GM23338 (cell line): ENCODE measurements around the gene CLASP2.
"Not testable (repeated sequence)": the region's sequence is repeated elsewhere in the genome, so short reads cannot be mapped to it uniquely, and the experiment has no call there.

ENCODE experiments used
- CTCF ChIP-seq, 2 experiments: fragments of 200-600 bp in 1 of 2; sonication (generic) in 1 of 2; conservative IDR thresholded peaks; 2 replicates each; pipeline versions ENCODE4 v1.5.1 to v1.6.1; 2016 to 2017; ENCODE audit warnings: antibody characterized with exemption in 2 of 2, low read depth in 2 of 2, mild to moderate bottlenecking in 2 of 2, moderate library complexity in 1 of 2
- REST ChIP-seq: IDR thresholded peaks from one replicate; pipeline ENCODE4 v1.6.1; 2018; ENCODE audit warnings: antibody characterized with exemption; ENCODE audit not compliant: unreplicated experiment

GRCh38 chr3:33459577-33459976 is 258.5 kb downstream of the CLASP2 start:
- not testable (repeated sequence) for TF ChIP-seq CTCF (conservative IDR thresholded peaks at IDR 0.05; ENCODE audit: low read depth in 2 of 2); REST
